ENCODE measurements around the gene ELMO2. TPM values are rescaled to one million over a fixed set of nuclear protein-coding genes. Genes with fewer than 3 reads are reported as not detected.
"Not testable (repeated sequence)": the region's sequence is repeated elsewhere in the genome, so short reads cannot be mapped to it uniquely, and the experiment has no call there.

The ELMO2 gene
- total and polyA plus RNA-seq, 4 donors: 60.2 to 87.8 (median 70.9) TPM

DNA sequence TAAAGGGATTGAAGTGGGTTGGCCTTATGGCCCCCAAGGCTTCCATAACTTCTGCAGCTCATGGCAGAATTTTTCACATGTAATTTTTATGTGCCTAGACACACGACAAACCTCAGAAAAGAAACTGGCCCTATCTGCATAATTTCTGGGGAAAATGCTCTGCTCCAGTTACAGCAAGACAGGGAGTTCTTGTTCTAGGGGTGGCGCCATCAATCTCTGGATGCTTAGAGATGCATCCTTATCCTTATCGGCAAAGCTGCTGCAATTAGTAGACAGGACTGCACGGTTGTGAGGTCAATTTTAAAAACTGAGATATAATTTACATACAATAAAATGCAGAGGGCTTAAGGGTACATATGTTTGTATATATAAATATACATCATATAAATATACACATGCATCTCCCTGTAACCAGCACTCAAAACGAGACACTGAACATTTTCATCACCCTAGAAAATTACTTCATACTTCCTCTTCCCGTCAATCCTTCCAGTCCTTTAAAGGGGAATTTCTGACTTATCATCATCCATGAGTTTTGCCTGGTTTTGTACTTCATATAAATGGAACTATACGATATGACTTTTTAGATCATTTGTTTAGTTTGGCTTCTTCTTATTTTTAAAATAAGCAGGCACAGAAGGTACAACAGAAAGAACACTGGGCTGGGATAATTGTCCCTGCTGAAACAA lies 10.2 kb downstream of the ELMO2 start:
- Histone ChIP-seq H3K36me3 (ENCODE audit: control insufficient read depth, insufficient read depth, low read length) (peaks cover 24% of the 10 kb centered on the region), H3K27me3 (ENCODE audit: control insufficient read depth, insufficient read depth, low read length) (no peaks in the 10 kb centered on the region), H3K4me3 (ENCODE audit: low read depth, low read length) (no peak overlapping the region), H3K9me3 (ENCODE audit: control insufficient read depth, insufficient read depth, low read length) (no peaks in the 10 kb centered on the region), H3K4me1 (ENCODE audit: control insufficient read depth, insufficient read depth, low read length) (peaks cover 18% of the 10 kb centered on the region), H3K27ac (ENCODE audit: low read depth, low read length) (no peak overlapping the region)
- no peak for DNase-seq (ENCODE audit: low read depth in 4 of 6, low spot score in 6 of 6)
- WGBS (ENCODE audit: insufficient coverage): no CpG with 5 or more reads among the region's 7 CpGs

GRCh38 chr20:46394872-46395760 lies 11.3 kb downstream of the ELMO2 start:
- 29% methylated on average over 4 of the region's 11 CpGs for WGBS (ENCODE audit: insufficient coverage)

DNA sequence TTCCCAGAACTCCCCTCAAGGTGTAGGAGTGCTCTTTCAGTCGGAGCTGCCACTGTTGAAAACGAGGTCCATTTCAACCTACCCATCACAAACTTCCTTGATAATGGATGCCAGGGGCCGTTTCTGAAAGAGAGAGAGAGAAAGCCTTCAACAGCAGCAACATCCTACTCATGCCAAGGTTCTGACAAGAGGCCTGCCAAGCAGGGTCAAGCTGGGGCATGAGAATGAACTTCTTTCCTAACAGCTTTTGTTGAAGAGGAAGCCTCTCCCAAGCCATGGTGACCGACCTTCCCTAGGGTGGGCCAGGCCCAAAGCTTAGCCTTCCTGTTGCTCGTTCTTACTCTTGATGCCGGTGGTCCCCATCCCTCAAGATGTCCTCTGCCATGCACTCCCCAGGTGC lies 12.4 kb downstream of the ELMO2 start:
- Histone ChIP-seq H3K27me3 (ENCODE audit: control insufficient read depth, insufficient read depth, low read length) (no peaks in the 10 kb centered on the region), H3K27ac (ENCODE audit: low read depth, low read length) (no peak overlapping the region), H3K36me3 (ENCODE audit: control insufficient read depth, insufficient read depth, low read length) (peaks cover 29% of the 10 kb centered on the region), H3K4me3 (ENCODE audit: low read depth, low read length) (no peak overlapping the region), H3K9me3 (ENCODE audit: control insufficient read depth, insufficient read depth, low read length) (no peaks in the 10 kb centered on the region), H3K4me1 (ENCODE audit: control insufficient read depth, insufficient read depth, low read length) (peaks cover 14% of the 10 kb centered on the region)
- peak in 1 of 6 donors; percentile 27 for DNase-seq (ENCODE audit: low read depth in 4 of 6, low spot score in 6 of 6)
- WGBS (ENCODE audit: insufficient coverage): 73% methylated on average over 4 of the region's 6 CpGs

More at GRCh38 chr20:46394872-46395760, 11.3 kb downstream of the ELMO2 start:
- Histone ChIP-seq H3K27me3 (ENCODE audit: control insufficient read depth, insufficient read depth, low read length) (no peaks in the 10 kb centered on the region), H3K9me3 (ENCODE audit: control insufficient read depth, insufficient read depth, low read length) (no peaks in the 10 kb centered on the region), H3K4me3 (ENCODE audit: low read depth, low read length) (no peak overlapping the region), H3K4me1 (ENCODE audit: control insufficient read depth, insufficient read depth, low read length) (peaks cover 18% of the 10 kb centered on the region), H3K27ac (ENCODE audit: low read depth, low read length) (no peak overlapping the region), H3K36me3 (ENCODE audit: control insufficient read depth, insufficient read depth, low read length) (peaks cover 27% of the 10 kb centered on the region)
- peak in 2 of 6 donors; percentile 59 to 70 for DNase-seq (ENCODE audit: low read depth in 4 of 6, low spot score in 6 of 6)

DNA sequence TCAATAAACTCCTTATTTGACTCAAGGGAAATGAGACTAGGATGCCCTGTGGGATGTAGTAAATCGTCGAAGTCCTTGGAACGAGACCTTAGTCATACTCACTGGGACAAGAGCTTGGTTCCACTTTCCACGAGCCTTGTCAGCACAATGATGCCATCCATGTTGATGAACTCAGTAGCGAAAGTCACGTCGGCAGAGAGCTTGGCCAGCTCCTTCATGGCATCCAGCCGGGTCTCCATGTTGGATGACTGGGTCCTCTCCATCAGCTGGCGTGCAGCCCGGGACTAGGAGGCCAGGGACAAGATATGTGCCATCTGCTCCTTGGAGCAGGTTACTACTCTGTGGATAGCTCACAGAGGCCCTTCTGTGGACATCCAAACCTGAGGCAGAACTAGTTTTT lies 17.5 kb downstream of the ELMO2 start:
- H3K4me3 ChIP-seq (ENCODE audit: low read depth, low read length): no peak overlapping the region
- no peaks in the 10 kb centered on the region for H3K27me3 ChIP-seq (ENCODE audit: control insufficient read depth, insufficient read depth, low read length)
- peak in 2 of 6 donors; percentile 12 to 52 for DNase-seq (ENCODE audit: low read depth in 4 of 6, low spot score in 6 of 6)
- peaks cover 52% of the 10 kb centered on the region for H3K36me3 ChIP-seq (ENCODE audit: control insufficient read depth, insufficient read depth, low read length)
- peaks cover 1% of the 10 kb centered on the region for H3K4me1 ChIP-seq (ENCODE audit: control insufficient read depth, insufficient read depth, low read length)
- H3K9me3 ChIP-seq (ENCODE audit: control insufficient read depth, insufficient read depth, low read length): no peaks in the 10 kb centered on the region
- 76% methylated on average over 10 of the region's 10 CpGs for WGBS (ENCODE audit: insufficient coverage)
- H3K27ac ChIP-seq (ENCODE audit: low read depth, low read length): no peak overlapping the region

DNA sequence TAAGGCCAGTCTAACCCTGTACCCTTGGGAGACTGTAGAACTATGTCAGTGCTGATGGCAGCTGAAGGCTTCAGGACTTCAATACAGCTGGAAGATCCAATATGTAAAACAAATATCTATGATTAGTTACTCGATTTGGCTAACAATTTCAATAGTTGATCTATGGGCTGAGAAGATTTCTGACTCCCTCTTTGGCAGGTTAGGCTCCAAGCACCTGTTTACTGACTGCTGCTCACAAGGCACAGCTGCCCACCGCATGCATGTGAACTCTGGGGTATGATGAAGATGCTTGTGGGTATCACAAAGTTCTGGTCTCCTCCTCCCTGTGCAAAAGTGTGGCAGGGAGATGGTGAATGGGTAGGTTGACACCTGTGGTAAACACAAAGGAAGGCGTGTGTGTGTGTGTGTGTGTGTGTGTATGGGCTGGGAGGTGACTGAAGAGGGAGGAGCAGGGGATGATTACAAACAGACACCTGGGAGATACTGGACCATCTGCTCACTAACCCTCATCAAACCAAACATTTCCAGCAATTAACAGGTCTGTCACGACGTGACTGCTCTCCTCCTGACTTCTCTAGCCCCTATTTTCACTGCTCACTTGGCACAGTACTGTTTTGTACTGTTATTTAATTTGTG lies 18.1 kb downstream of the ELMO2 start:
- H3K4me3 ChIP-seq (ENCODE audit: low read depth, low read length): no peak overlapping the region
- no peak overlapping the region for H3K27ac ChIP-seq (ENCODE audit: low read depth, low read length)
- H3K4me1 ChIP-seq (ENCODE audit: control insufficient read depth, insufficient read depth, low read length): no peaks in the 10 kb centered on the region
- H3K36me3 ChIP-seq (ENCODE audit: control insufficient read depth, insufficient read depth, low read length): peaks cover 51% of the 10 kb centered on the region
- H3K9me3 ChIP-seq (ENCODE audit: control insufficient read depth, insufficient read depth, low read length): no peaks in the 10 kb centered on the region
- H3K27me3 ChIP-seq (ENCODE audit: control insufficient read depth, insufficient read depth, low read length): no peaks in the 10 kb centered on the region
- WGBS (ENCODE audit: insufficient coverage): 80% methylated on average over 1 of the region's 5 CpGs
- DNase-seq (ENCODE audit: low read depth in 4 of 6, low spot score in 6 of 6): no peak

DNA sequence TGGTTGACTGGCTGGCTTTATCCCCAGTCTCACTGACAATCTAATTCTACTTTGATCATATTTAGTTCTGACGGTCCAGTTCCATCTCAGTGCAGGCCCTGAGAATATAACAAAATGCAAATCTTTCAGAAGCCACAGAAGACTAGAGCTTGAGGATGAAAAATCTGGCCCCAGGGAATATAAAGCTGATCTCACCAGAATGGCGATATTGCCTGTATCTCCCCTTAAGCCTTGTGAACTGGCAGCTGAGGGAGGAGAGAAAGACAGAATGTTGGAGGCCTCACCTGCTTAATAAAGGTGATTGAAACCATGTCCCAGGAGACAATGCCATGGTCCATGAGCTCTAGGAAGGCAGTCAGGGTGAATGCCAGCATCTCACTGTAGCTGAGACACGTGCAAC lies 19.4 kb downstream of the ELMO2 start:
- H3K4me1 ChIP-seq (ENCODE audit: control insufficient read depth, insufficient read depth, low read length); H3K27ac ChIP-seq (ENCODE audit: low read depth, low read length); H3K27me3 ChIP-seq (ENCODE audit: control insufficient read depth, insufficient read depth, low read length); H3K9me3 ChIP-seq (ENCODE audit: control insufficient read depth, insufficient read depth, low read length); H3K4me3 ChIP-seq (ENCODE audit: low read depth, low read length): not testable (repeated sequence)
- 84% methylated on average over 2 of the region's 3 CpGs for WGBS (ENCODE audit: insufficient coverage)
- DNase-seq (ENCODE audit: low read depth in 4 of 6, low spot score in 6 of 6): peak in 1 of 6 donors; percentile 15
- H3K36me3 ChIP-seq (ENCODE audit: control insufficient read depth, insufficient read depth, low read length): peaks cover 46% of the 10 kb centered on the region

GRCh38 chr20:46378412-46379009 lies 27.9 kb downstream of the ELMO2 start:
- H3K4me1 ChIP-seq (ENCODE audit: control insufficient read depth, insufficient read depth, low read length): no peaks in the 10 kb centered on the region

GRCh38 chr20:46377518-46377917 lies 28.9 kb downstream of the ELMO2 start:
- Histone ChIP-seq H3K27ac (ENCODE audit: low read depth, low read length) (no peak overlapping the region), H3K9me3 (ENCODE audit: control insufficient read depth, insufficient read depth, low read length) (no peaks in the 10 kb centered on the region), H3K4me3 (ENCODE audit: low read depth, low read length) (no peak overlapping the region), H3K36me3 (ENCODE audit: control insufficient read depth, insufficient read depth, low read length) (peaks cover 65% of the 10 kb centered on the region), H3K27me3 (ENCODE audit: control insufficient read depth, insufficient read depth, low read length) (no peaks in the 10 kb centered on the region), H3K4me1 (ENCODE audit: control insufficient read depth, insufficient read depth, low read length) (no peaks in the 10 kb centered on the region)
- 80% methylated on average over 6 of the region's 7 CpGs for WGBS (ENCODE audit: insufficient coverage)
- DNase-seq (ENCODE audit: low read depth in 4 of 6, low spot score in 6 of 6): no peak

More at GRCh38 chr20:46378412-46379009, 27.9 kb downstream of the ELMO2 start:
- DNase-seq (ENCODE audit: low read depth in 4 of 6, low spot score in 6 of 6): no peak
- Histone ChIP-seq H3K9me3 (ENCODE audit: control insufficient read depth, insufficient read depth, low read length) (no peaks in the 10 kb centered on the region), H3K27me3 (ENCODE audit: control insufficient read depth, insufficient read depth, low read length) (no peaks in the 10 kb centered on the region), H3K4me3 (ENCODE audit: low read depth, low read length) (no peak overlapping the region), H3K27ac (ENCODE audit: low read depth, low read length) (no peak overlapping the region), H3K36me3 (ENCODE audit: control insufficient read depth, insufficient read depth, low read length) (peaks cover 63% of the 10 kb centered on the region)
- WGBS (ENCODE audit: insufficient coverage): no CpG with 5 or more reads among the region's 2 CpGs

GRCh38 chr20:46376196-46376785 lies 30.1 kb downstream of the ELMO2 start:
- WGBS (ENCODE audit: insufficient coverage): 83% methylated on average over 4 of the region's 4 CpGs
- H3K4me1 ChIP-seq (ENCODE audit: control insufficient read depth, insufficient read depth, low read length): no peaks in the 10 kb centered on the region
- no peak overlapping the region for H3K4me3 ChIP-seq (ENCODE audit: low read depth, low read length)
- peaks cover 74% of the 10 kb centered on the region for H3K36me3 ChIP-seq (ENCODE audit: control insufficient read depth, insufficient read depth, low read length)
- no peaks in the 10 kb centered on the region for H3K9me3 ChIP-seq (ENCODE audit: control insufficient read depth, insufficient read depth, low read length)
- H3K27ac ChIP-seq (ENCODE audit: low read depth, low read length): no peak overlapping the region
- H3K27me3 ChIP-seq (ENCODE audit: control insufficient read depth, insufficient read depth, low read length): no peaks in the 10 kb centered on the region
- DNase-seq (ENCODE audit: low read depth in 4 of 6, low spot score in 6 of 6): no peak

Measured in spinal cord (tissue), 10 donors.